ENCODE results near the gene STON1.

STON1 gene

GRCh38 chr2:48567671-48568070 is 37.7 kb downstream of the STON1 start:
- no peak overlapping the region for H3K4me3 ChIP-seq (ENCODE audit: low read depth, low read length)
- no peak for TF ChIP-seq CTCF (IDR thresholded peaks at IDR 0.05; ENCODE audit: low read depth, low read length, missing control alignments)
- DNase-seq (ENCODE audit: low read depth) = no peak

- H3K4me3 ChIP-seq (ENCODE audit: low read depth, low read length) = no peak overlapping the region
- no peak for DNase-seq (ENCODE audit: low read depth)
- TF ChIP-seq CTCF (IDR thresholded peaks at IDR 0.05; ENCODE audit: low read depth, low read length, missing control alignments) = no peak
Measured at GRCh38 chr2:48568547-48568946, 38.6 kb downstream of the STON1 start.

DNA sequence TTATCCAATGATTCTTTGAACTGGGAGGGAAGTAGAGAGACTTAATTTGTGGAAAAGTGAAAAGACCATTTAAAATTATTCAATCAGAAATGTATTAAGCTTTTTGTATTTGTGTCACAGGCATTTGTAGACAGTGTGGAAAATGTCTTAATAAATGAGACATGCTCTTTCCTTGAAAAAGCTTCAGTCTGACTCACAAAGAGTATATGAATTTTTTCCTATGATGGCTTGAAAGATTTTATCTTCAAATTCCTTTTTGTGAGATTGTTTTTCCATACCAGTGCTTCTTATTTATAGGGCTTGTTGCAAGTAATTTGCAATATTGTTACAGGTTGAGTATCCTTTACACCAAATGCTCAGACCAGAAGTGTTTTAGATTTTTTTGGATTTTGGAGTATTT is 39.5 kb downstream of the STON1 start:
- no peak for DNase-seq (ENCODE audit: low read depth)
- H3K4me3 ChIP-seq (ENCODE audit: low read depth, low read length) = no peak overlapping the region
- TF ChIP-seq CTCF (IDR thresholded peaks at IDR 0.05; ENCODE audit: low read depth, low read length, missing control alignments) = no peak

DNA sequence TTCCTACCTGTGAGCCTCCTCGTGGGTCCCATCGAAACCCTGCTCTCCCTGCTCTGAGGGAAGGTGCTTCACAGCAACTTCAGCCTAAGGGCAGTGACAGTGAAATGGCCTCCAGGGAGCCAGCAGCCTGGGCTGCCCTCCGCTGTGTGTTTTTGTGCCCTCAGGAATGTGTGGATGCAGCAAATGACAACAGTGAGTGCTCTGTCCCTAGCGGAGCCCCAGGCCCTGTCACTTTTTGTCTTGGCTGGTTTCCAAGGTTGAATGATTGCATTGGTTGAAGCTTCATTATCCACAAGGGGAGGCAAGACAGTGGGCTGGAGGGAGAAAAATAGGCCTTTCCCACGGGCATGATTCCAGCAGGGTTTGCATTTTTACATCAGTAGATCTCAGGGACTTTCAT is 42.9 kb downstream of the STON1 start:
- TF ChIP-seq CTCF (IDR thresholded peaks at IDR 0.05; ENCODE audit: low read depth, low read length, missing control alignments) = no peak
- H3K4me3 ChIP-seq (ENCODE audit: low read depth, low read length) = no peak overlapping the region
- no peak for DNase-seq (ENCODE audit: low read depth)

DNA sequence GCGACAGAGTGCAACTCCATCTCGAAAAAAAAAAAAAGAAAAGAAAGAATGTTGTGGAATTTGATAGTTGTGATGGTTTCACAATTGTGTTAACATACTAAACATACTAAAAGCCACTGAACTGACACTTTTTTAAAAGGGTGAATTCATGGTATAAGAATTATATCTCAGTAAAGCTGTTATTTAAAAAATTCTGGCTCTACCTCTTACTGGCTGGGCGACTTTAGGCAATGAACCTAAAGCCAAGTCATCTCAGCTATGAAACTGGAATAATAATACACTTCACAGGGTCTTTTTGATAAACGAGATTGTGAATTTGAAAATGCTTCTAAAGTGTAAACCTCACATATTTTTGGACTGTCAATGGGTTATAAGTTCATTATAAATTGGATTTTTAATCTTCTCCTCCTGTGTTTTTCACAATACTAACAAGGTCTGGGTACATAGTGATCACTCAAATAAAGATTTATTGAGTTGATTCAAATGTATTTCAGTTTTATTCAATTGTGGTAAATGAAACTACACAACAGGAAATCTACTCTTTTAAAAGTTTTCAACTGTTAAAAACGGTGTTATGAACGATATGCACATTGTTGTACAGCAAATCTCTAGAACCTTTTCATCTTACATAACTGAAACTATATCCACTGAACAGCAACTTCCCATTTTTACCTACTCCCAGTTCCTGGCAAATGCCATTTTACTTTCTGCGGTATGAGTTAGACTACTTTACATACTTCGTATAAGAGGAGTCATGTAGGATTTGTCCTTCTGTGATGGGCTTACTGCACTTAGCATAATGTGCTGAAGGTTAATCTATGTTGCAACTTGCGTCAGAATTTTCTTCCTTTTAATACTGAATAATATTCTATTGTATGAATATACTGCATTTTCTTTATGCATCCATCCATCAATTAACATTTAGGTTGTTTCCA is 44.7 kb downstream of the STON1 start:
- H3K4me3 ChIP-seq (ENCODE audit: low read depth, low read length) = no peak overlapping the region
- no peak for TF ChIP-seq CTCF (IDR thresholded peaks at IDR 0.05; ENCODE audit: low read depth, low read length, missing control alignments)
- no peak for DNase-seq (ENCODE audit: low read depth)

GRCh38 chr2:48578313-48578712 is 48.4 kb downstream of the STON1 start:
- TF ChIP-seq CTCF (IDR thresholded peaks at IDR 0.05; ENCODE audit: low read depth, low read length, missing control alignments) = no peak
- no peak for DNase-seq (ENCODE audit: low read depth)
- no peak overlapping the region for H3K4me3 ChIP-seq (ENCODE audit: low read depth, low read length)

- no peak overlapping the region for H3K4me3 ChIP-seq (ENCODE audit: low read depth, low read length)
- TF ChIP-seq CTCF (IDR thresholded peaks at IDR 0.05; ENCODE audit: low read depth, low read length, missing control alignments) = no peak
- DNase-seq (ENCODE audit: low read depth) = no peak
Measured at GRCh38 chr2:48583961-48584360, 54.0 kb downstream of the STON1 start.
